ENCODE results near the gene PDE4C. TPM values are rescaled to one million over a fixed set of nuclear protein-coding genes. Genes with fewer than 3 reads are reported as not detected.

PDE4C gene
- total RNA-seq, 1 donor from 2014 or later: 0.85 TPM

- no peak for DNase-seq (ENCODE audit: low spot score)
- Mint-ChIP-seq H3K27me3 (ENCODE audit: unreplicated experiment) (peaks cover 5% of the 10 kb centered on the region), H3K27ac (ENCODE audit: unreplicated experiment) (no peak overlapping the region), H3K9me3 (ENCODE audit: unreplicated experiment) (no peaks in the 10 kb centered on the region), H3K36me3 (ENCODE audit: low read depth, unreplicated experiment) (no peaks in the 10 kb centered on the region), H3K4me1 (ENCODE audit: unreplicated experiment) (no peaks in the 10 kb centered on the region), H3K4me3 (ENCODE audit: unreplicated experiment) (no peak overlapping the region)
- TF ChIP-seq CTCF (IDR thresholded peaks at IDR 0.05; ENCODE audit: unreplicated experiment): no peak
Measured at GRCh38 chr19:18176367-18177310, 49.6 kb downstream of the PDE4C start.

- no peaks in the 10 kb centered on the region for H3K4me1 Mint-ChIP-seq (ENCODE audit: unreplicated experiment)
- H3K27me3 Mint-ChIP-seq (ENCODE audit: unreplicated experiment): peaks cover 5% of the 10 kb centered on the region
- no peaks in the 10 kb centered on the region for H3K9me3 Mint-ChIP-seq (ENCODE audit: unreplicated experiment)
- H3K27ac Mint-ChIP-seq (ENCODE audit: unreplicated experiment): no peak overlapping the region
- H3K4me3 Mint-ChIP-seq (ENCODE audit: unreplicated experiment): no peak overlapping the region
- TF ChIP-seq CTCF (IDR thresholded peaks at IDR 0.05; ENCODE audit: unreplicated experiment): no peak
- no peak for DNase-seq (ENCODE audit: low spot score)
- H3K36me3 Mint-ChIP-seq (ENCODE audit: low read depth, unreplicated experiment): no peaks in the 10 kb centered on the region
Measured at GRCh38 chr19:18174983-18175382, 51.3 kb downstream of the PDE4C start.

Other genes with a start within 250 kb of the PDE4C start
- 2.8 TPM for gene ARRDC2, start 218.3 kb downstream of the PDE4C start, total RNA-seq (ENCODE audit: unreplicated experiment)
- not detected for gene IL12RB1, start 139.5 kb downstream of the PDE4C start, total RNA-seq (ENCODE audit: unreplicated experiment)
- gene MAST3, start 128.7 kb downstream of the PDE4C start, total RNA-seq (ENCODE audit: unreplicated experiment): 3.9 TPM
- 28.0 TPM for gene PIK3R2, start 73.3 kb downstream of the PDE4C start, total RNA-seq (ENCODE audit: unreplicated experiment)
- not detected for gene IFI30, start 52.6 kb downstream of the PDE4C start, total RNA-seq (ENCODE audit: unreplicated experiment)
- 17.7 TPM for gene MPV17L2, start 33.2 kb downstream of the PDE4C start, total RNA-seq (ENCODE audit: unreplicated experiment)
- gene RAB3A, start 22.4 kb downstream of the PDE4C start, total RNA-seq (ENCODE audit: unreplicated experiment): 3.1 TPM
- 1.2 TPM for gene IQCN, start 48.0 kb upstream of the PDE4C start, total RNA-seq (ENCODE audit: unreplicated experiment)
- 129 TPM for gene JUND, start 55.2 kb upstream of the PDE4C start, total RNA-seq (ENCODE audit: unreplicated experiment)
- 166 TPM for gene LSM4, start 96.6 kb upstream of the PDE4C start, total RNA-seq (ENCODE audit: unreplicated experiment)
- 32.1 TPM for gene PGPEP1, start 114.2 kb upstream of the PDE4C start, total RNA-seq (ENCODE audit: unreplicated experiment)
- gene GDF15, start 159.7 kb upstream of the PDE4C start, total RNA-seq (ENCODE audit: unreplicated experiment): 1.3 TPM
- gene LRRC25, start 171.2 kb upstream of the PDE4C start, total RNA-seq (ENCODE audit: unreplicated experiment): not detected
- 60.7 TPM for gene SSBP4, start 193.0 kb upstream of the PDE4C start, total RNA-seq (ENCODE audit: unreplicated experiment)
- gene ISYNA1, start 211.7 kb upstream of the PDE4C start, total RNA-seq (ENCODE audit: unreplicated experiment): 68.5 TPM